HEK293 (cell line): Measurements from ENCODE around the gene SH3TC1.

ENCODE experiments used
- CTCF ChIA-PET: fragments of 350-600 bp; formaldehyde crosslinking; extraction: SDS; loops from one replicate; lab custom pipeline; 2021; ENCODE audit warnings: antibody characterized with exemption; lab: Yijun Ruan, JAX
- POLR2A ChIA-PET: fragments of 300-600 bp; formaldehyde crosslinking; extraction: SDS; loops from one replicate; lab custom pipeline; 2020; ENCODE audit warnings: antibody characterized with exemption, inconsistent platforms; lab: Yijun Ruan, JAX
- H3K27ac ChIP-seq: fragments of 200-500 bp; sonication (Bioruptor generic); 2 replicates; pipeline ENCODE4 v1.5.1; 2014; ENCODE audit warnings: low read depth, low read length, control low read depth, inconsistent platforms; ENCODE audit errors: extremely low read depth
- H3K36me3 ChIP-seq, 2 experiments: fragments of 200-500 bp in 1 of 2; sonication (Bioruptor generic) in 1 of 2; 1 replicate in 1 of 2; 2 replicates in 1 of 2; pipeline ENCODE4 v1.5.1; 2014 to 2017; ENCODE audit warnings: inconsistent platforms in 2 of 2, low read length in 2 of 2; ENCODE audit not compliant: control insufficient read depth in 2 of 2, insufficient read depth in 1 of 2
- H3K4me1 ChIP-seq: fragments of 200-500 bp; sonication (Bioruptor generic); 2 replicates; pipeline ENCODE4 v1.5.1; 2014; ENCODE audit warnings: mild to moderate bottlenecking, low read length, inconsistent platforms; ENCODE audit not compliant: control insufficient read depth, insufficient read depth
- H3K4me3 ChIP-seq: 2 replicates; pipeline ENCODE4 v1.5.1; 2011; ENCODE audit warnings: low read depth, mild to moderate bottlenecking, control low read depth, low read length, moderate library complexity
- H3K9me3 ChIP-seq: fragments of 200-500 bp; sonication (Bioruptor generic); 2 replicates; pipeline ENCODE4 v1.5.1; 2014; ENCODE audit warnings: low read depth, low read length, inconsistent platforms; ENCODE audit not compliant: control insufficient read depth, insufficient read depth
- EGR2 ChIP-seq: fragments of 450-650 bp; formaldehyde crosslinking; IDR thresholded peaks from 2 replicates; pipeline ENCODE4 v1.5.1; 2016; ENCODE audit warnings: low read depth, missing biosample characterization, missing genetic modification characterization
- KLF1 ChIP-seq: fragments of 450-650 bp; formaldehyde crosslinking; IDR thresholded peaks from 2 replicates; pipeline ENCODE4 v1.5.1; 2016; ENCODE audit warnings: missing biosample characterization, missing genetic modification characterization
- TCF7L2 ChIP-seq: IDR thresholded peaks from 2 replicates; pipeline ENCODE4 v1.6.1; 2011; ENCODE audit warnings: low read depth, mild to moderate bottlenecking, inconsistent platforms, low read length, moderate library complexity, borderline replicate concordance
- ZBTB17 ChIP-seq: fragments of 450-650 bp; formaldehyde crosslinking; IDR thresholded peaks from 2 replicates; pipeline ENCODE4 v1.5.1; 2016; ENCODE audit warnings: missing biosample characterization, missing genetic modification characterization
- ZEB2 ChIP-seq: fragments of 450-650 bp; formaldehyde crosslinking; IDR thresholded peaks from 2 replicates; pipeline ENCODE4 v1.5.1; 2016; ENCODE audit warnings: missing biosample characterization, missing genetic modification characterization
- ZFHX2 ChIP-seq: fragments of 450-650 bp; formaldehyde crosslinking; conservative IDR thresholded peaks from 2 replicates; pipeline ENCODE4 v1.5.1; 2016; ENCODE audit warnings: missing biosample characterization, missing genetic modification characterization
- ZNF169 ChIP-seq: fragments of 450-650 bp; formaldehyde crosslinking; IDR thresholded peaks from 2 replicates; pipeline ENCODE4 v1.5.1; 2016; ENCODE audit warnings: missing biosample characterization, missing genetic modification characterization
- ZNF19 ChIP-seq: fragments of 450-650 bp; formaldehyde crosslinking; IDR thresholded peaks from 2 replicates; pipeline ENCODE4; 2016; ENCODE audit warnings: missing biosample characterization, missing genetic modification characterization, low read depth
- ZNF248 ChIP-seq: fragments of 450-650 bp; formaldehyde crosslinking; IDR thresholded peaks from 2 replicates; pipeline ENCODE4 v1.5.1; 2017; ENCODE audit warnings: missing biosample characterization, missing genetic modification characterization
- ZNF324 ChIP-seq: fragments of 450-650 bp; formaldehyde crosslinking; IDR thresholded peaks from 2 replicates; pipeline ENCODE4 v1.5.1; 2016; ENCODE audit warnings: missing biosample characterization, missing genetic modification characterization
- ZNF335 ChIP-seq: fragments of 450-650 bp; formaldehyde crosslinking; conservative IDR thresholded peaks from 2 replicates; pipeline ENCODE4 v1.5.1; 2016; ENCODE audit warnings: missing biosample characterization, missing genetic modification characterization
- ZNF341 ChIP-seq: fragments of 450-650 bp; formaldehyde crosslinking; IDR thresholded peaks from 2 replicates; pipeline ENCODE4; 2016; ENCODE audit warnings: low read depth, missing biosample characterization, missing genetic modification characterization
- ZNF610 ChIP-seq: fragments of 450-650 bp; formaldehyde crosslinking; IDR thresholded peaks from 2 replicates; pipeline ENCODE4 v1.5.1; 2016; ENCODE audit warnings: missing biosample characterization, missing genetic modification characterization, borderline replicate concordance
- ZNF664 ChIP-seq: fragments of 450-650 bp; formaldehyde crosslinking; IDR thresholded peaks from 2 replicates; pipeline ENCODE4 v1.5.1; 2016; ENCODE audit warnings: missing biosample characterization, missing genetic modification characterization
- ZNF843 ChIP-seq: fragments of 450-650 bp; formaldehyde crosslinking; IDR thresholded peaks from 2 replicates; pipeline ENCODE4 v1.5.1; 2016; ENCODE audit warnings: missing biosample characterization, missing genetic modification characterization
- ZXDB ChIP-seq: fragments of 450-650 bp; formaldehyde crosslinking; IDR thresholded peaks from 2 replicates; pipeline ENCODE4 v1.5.1; 2016; ENCODE audit warnings: missing biosample characterization, missing genetic modification characterization
- TF ChIP-seq, protein P1 (sequence below): fragments of 450-650 bp; formaldehyde crosslinking; IDR thresholded peaks from 2 replicates; pipeline ENCODE4 v1.5.1; 2016; ENCODE audit warnings: missing biosample characterization, missing genetic modification characterization
- TF ChIP-seq, protein P2 (sequence below): fragments of 450-650 bp; formaldehyde crosslinking; IDR thresholded peaks from 2 replicates; pipeline ENCODE4 v1.5.1; 2017; ENCODE audit warnings: missing biosample characterization, missing genetic modification characterization
- TF ChIP-seq, protein P3 (sequence below): fragments of 450-650 bp; formaldehyde crosslinking; conservative IDR thresholded peaks from 2 replicates; pipeline ENCODE4 v1.5.1; 2016; ENCODE audit warnings: low read depth, missing biosample characterization, missing genetic modification characterization
- TF ChIP-seq, protein P4 (sequence below): fragments of 450-650 bp; formaldehyde crosslinking; IDR thresholded peaks from 2 replicates; pipeline ENCODE4 v1.5.1; 2017; ENCODE audit warnings: missing biosample characterization, missing genetic modification characterization
- TF ChIP-seq, protein P5 (sequence below): fragments of 450-650 bp; formaldehyde crosslinking; IDR thresholded peaks from 2 replicates; pipeline ENCODE4 v1.5.1; 2016; ENCODE audit warnings: missing biosample characterization, missing genetic modification characterization

Gene SH3TC1

DNA sequence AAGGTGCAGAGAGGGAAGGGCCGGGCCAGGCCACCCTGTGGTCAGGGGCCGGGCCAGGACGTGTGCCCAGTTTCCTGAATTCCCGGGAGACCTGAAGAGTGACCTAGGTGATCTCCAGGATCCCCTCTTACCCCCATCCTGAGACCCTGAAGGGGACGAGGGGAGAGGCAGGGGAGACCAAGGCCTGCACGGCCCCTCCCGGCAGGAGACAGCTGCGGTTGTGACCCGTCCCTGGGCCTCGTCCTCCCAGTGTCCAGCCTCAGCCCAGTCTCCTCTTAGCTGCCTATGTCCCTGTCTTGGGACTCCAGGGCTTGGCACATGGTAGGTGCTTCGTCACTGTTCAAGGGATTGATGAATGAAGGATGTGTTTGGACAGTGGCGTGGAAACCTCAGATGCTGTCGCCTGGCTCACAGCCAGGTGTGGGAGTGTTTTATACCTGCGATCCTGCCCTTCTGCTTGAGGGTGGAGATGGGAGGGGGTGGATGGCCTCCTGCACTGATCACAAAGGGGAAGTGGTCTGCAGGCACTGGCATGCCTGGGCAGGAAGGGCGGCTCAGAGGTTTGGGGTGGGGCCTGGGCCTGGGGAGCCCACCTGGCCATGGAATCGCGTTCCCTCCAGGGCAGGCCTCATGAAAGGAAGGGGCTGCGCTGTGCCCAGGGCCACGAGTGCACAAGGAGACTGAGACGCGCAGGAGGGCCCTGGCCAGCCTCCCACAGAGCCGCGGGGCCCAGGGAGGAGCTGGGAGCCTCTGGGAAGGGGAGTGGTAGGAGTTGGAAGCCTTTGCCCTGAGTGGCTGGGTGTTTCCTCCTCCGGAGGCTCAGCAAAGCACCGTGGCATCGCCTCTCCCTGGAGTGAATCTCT lies 6.9 kb downstream of the SH3TC1 start:
- Histone ChIP-seq H3K27ac (no peak overlapping the region), H3K4me1 (no peaks in the 10 kb centered on the region), H3K36me3 (no peaks in the 10 kb centered on the region), H3K4me3 (no peak overlapping the region)
- CTCF ChIA-PET = interaction anchor here (0.5 to 0.8 kb wide), 2 partner anchors 29 to 190 kb away, joined by 3 to 4 read pairs; no protein-coding TSS in a partner anchor
- no peak for TF ChIP-seq ZNF843 (tag by site-specific recombination)
- TF ChIP-seq KLF1 (tag by site-specific recombination) = peak; percentile 93
- TF ChIP-seq EGR2 (tag by site-specific recombination) = peak; percentile 79
- no peak for TF ChIP-seq ZNF248 (tag by site-specific recombination)
- TF ChIP-seq, protein P1, sequence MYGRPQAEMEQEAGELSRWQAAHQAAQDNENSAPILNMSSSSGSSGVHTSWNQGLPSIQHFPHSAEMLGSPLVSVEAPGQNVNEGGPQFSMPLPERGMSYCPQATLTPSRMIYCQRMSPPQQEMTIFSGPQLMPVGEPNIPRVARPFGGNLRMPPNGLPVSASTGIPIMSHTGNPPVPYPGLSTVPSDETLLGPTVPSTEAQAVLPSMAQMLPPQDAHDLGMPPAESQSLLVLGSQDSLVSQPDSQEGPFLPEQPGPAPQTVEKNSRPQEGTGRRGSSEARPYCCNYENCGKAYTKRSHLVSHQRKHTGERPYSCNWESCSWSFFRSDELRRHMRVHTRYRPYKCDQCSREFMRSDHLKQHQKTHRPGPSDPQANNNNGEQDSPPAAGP = peak; percentile 91
- no peak for TF ChIP-seq ZNF324 (tag by site-specific recombination)
- TF ChIP-seq ZFHX2 (tag by site-specific recombination) = peak; percentile 67
- no peak for TF ChIP-seq ZEB2 (tag by site-specific recombination)
- TF ChIP-seq, all 188 proteins: peak for 4
- POLR2A ChIA-PET = no interaction called here
- H3K9me3 ChIP-seq = no peaks in the 10 kb centered on the region

DNA sequence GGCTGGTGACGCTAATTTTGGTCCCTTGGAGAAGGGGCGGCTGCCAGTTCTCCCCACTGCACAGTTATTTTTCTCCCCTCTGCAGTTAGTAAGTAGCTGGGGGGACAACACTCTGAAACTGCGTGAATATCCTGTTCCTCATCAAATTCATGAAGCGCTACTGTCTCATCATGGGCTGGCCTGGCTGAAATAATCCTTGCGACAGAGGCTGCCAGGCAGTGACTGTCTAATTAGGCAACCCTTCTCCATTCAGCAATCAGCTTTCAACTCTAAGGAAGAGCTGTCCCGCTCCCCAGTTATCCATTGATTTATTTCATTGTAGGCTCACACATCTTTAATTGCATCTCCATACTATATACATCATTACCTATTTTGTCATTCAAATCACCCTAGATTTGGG lies 8.2 kb downstream of the SH3TC1 start:
- no peaks in the 10 kb centered on the region for H3K36me3 ChIP-seq
- H3K4me3 ChIP-seq = no peak overlapping the region
- H3K27ac ChIP-seq = no peak overlapping the region
- no peak for TF ChIP-seq ZNF169 (tag by site-specific recombination)
- TF ChIP-seq, protein P2, sequence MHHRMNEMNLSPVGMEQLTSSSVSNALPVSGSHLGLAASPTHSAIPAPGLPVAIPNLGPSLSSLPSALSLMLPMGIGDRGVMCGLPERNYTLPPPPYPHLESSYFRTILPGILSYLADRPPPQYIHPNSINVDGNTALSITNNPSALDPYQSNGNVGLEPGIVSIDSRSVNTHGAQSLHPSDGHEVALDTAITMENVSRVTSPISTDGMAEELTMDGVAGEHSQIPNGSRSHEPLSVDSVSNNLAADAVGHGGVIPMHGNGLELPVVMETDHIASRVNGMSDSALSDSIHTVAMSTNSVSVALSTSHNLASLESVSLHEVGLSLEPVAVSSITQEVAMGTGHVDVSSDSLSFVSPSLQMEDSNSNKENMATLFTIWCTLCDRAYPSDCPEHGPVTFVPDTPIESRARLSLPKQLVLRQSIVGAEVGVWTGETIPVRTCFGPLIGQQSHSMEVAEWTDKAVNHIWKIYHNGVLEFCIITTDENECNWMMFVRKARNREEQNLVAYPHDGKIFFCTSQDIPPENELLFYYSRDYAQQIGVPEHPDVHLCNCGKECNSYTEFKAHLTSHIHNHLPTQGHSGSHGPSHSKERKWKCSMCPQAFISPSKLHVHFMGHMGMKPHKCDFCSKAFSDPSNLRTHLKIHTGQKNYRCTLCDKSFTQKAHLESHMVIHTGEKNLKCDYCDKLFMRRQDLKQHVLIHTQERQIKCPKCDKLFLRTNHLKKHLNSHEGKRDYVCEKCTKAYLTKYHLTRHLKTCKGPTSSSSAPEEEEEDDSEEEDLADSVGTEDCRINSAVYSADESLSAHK = no peak
- TF ChIP-seq TCF7L2 = no peak
- TF ChIP-seq, protein P3, sequence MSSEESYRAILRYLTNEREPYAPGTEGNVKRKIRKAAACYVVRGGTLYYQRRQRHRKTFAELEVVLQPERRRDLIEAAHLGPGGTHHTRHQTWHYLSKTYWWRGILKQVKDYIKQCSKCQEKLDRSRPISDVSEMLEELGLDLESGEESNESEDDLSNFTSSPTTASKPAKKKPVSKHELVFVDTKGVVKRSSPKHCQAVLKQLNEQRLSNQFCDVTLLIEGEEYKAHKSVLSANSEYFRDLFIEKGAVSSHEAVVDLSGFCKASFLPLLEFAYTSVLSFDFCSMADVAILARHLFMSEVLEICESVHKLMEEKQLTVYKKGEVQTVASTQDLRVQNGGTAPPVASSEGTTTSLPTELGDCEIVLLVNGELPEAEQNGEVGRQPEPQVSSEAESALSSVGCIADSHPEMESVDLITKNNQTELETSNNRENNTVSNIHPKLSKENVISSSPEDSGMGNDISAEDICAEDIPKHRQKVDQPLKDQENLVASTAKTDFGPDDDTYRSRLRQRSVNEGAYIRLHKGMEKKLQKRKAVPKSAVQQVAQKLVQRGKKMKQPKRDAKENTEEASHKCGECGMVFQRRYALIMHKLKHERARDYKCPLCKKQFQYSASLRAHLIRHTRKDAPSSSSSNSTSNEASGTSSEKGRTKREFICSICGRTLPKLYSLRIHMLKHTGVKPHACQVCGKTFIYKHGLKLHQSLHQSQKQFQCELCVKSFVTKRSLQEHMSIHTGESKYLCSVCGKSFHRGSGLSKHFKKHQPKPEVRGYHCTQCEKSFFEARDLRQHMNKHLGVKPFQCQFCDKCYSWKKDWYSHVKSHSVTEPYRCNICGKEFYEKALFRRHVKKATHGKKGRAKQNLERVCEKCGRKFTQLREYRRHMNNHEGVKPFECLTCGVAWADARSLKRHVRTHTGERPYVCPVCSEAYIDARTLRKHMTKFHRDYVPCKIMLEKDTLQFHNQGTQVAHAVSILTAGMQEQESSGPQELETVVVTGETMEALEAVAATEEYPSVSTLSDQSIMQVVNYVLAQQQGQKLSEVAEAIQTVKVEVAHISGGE = no peak
- TF ChIP-seq ZXDB (tag by site-specific recombination) = no peak
- TF ChIP-seq ZBTB17 (tag by site-specific recombination) = no peak
- no peak for TF ChIP-seq ZNF335 (tag by site-specific recombination)
- TF ChIP-seq, protein P4, sequence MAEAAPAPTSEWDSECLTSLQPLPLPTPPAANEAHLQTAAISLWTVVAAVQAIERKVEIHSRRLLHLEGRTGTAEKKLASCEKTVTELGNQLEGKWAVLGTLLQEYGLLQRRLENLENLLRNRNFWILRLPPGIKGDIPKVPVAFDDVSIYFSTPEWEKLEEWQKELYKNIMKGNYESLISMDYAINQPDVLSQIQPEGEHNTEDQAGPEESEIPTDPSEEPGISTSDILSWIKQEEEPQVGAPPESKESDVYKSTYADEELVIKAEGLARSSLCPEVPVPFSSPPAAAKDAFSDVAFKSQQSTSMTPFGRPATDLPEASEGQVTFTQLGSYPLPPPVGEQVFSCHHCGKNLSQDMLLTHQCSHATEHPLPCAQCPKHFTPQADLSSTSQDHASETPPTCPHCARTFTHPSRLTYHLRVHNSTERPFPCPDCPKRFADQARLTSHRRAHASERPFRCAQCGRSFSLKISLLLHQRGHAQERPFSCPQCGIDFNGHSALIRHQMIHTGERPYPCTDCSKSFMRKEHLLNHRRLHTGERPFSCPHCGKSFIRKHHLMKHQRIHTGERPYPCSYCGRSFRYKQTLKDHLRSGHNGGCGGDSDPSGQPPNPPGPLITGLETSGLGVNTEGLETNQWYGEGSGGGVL (tag by site-specific recombination) = no peak
- TF ChIP-seq ZNF19 (tag by site-specific recombination) = no peak
- TF ChIP-seq ZNF610 = no peak
- no peak for TF ChIP-seq ZNF664 (tag by site-specific recombination)
- TF ChIP-seq ZNF341 (tag by site-specific recombination) = no peak
- TF ChIP-seq, protein P5, sequence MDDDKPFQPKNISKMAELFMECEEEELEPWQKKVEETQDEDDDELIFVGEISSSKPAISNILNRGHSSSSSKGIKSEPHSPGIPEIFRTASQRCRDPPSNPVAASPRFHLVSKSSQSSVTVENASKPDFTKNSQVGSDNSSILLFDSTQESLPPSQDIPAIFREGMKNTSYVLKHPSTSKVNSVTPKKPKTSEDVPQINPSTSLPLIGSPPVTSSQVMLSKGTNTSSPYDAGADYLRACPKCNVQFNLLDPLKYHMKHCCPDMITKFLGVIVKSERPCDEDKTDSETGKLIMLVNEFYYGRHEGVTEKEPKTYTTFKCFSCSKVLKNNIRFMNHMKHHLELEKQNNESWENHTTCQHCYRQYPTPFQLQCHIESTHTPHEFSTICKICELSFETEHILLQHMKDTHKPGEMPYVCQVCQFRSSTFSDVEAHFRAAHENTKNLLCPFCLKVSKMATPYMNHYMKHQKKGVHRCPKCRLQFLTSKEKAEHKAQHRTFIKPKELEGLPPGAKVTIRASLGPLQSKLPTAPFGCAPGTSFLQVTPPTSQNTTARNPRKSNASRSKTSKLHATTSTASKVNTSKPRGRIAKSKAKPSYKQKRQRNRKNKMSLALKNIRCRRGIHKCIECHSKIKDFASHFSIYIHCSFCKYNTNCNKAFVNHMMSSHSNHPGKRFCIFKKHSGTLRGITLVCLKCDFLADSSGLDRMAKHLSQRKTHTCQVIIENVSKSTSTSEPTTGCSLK (tag by site-specific recombination) = no peak
- H3K9me3 ChIP-seq = no peaks in the 10 kb centered on the region
- CTCF ChIA-PET = no interaction called here
- H3K4me1 ChIP-seq = no peaks in the 10 kb centered on the region
- POLR2A ChIA-PET = interaction anchor here (0.5 kb wide), 1 partner anchor 15 kb away, joined by 5 read pairs; no protein-coding TSS in a partner anchor
